ENCODE results near the gene ABCA5. TPM values are rescaled to one million over a fixed set of nuclear protein-coding genes. Genes with fewer than 3 reads are reported as not detected.

Gene ABCA5
- total and polyA plus RNA-seq, 2 of the 13 experiments (the other 11 are each of a cell fraction or from before 2014, with no cell fraction given) = 9.7 to 10.1 TPM

DNA sequence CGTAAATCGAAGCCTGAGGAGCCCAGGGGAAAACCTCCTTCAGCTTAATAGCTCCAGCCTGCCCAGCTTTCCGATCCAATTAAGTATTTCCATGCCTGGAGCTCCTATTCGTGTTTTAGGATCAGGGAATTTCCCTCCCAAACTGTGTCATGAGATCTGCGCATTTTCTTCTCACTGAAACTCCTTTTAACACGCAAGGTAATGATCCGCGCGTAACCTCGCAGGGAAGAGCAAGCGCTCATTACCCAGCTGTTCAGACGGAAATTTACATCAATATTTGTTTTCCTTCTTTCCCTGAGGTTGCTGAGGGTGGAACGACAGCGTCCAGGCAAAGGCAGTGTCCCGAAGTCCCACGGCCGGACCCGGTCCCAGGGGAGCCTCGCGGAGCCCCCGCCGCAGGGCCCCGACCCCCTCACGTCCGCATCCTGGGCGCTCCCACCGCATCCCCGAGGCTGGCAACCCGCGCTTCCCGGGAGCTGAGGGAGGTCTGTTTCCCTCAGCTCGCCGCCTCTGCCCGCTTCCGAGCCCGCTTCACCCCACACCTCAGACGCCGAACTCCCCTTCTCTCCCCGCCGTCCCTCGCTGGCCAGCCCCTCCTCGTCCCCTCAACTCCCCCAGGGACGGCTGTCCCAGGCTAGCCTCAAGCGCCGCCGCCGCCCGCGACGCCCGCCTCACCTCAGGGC lies 415 bp downstream of the ABCA5 start (continued):
- TF ChIP-seq, protein P1, sequence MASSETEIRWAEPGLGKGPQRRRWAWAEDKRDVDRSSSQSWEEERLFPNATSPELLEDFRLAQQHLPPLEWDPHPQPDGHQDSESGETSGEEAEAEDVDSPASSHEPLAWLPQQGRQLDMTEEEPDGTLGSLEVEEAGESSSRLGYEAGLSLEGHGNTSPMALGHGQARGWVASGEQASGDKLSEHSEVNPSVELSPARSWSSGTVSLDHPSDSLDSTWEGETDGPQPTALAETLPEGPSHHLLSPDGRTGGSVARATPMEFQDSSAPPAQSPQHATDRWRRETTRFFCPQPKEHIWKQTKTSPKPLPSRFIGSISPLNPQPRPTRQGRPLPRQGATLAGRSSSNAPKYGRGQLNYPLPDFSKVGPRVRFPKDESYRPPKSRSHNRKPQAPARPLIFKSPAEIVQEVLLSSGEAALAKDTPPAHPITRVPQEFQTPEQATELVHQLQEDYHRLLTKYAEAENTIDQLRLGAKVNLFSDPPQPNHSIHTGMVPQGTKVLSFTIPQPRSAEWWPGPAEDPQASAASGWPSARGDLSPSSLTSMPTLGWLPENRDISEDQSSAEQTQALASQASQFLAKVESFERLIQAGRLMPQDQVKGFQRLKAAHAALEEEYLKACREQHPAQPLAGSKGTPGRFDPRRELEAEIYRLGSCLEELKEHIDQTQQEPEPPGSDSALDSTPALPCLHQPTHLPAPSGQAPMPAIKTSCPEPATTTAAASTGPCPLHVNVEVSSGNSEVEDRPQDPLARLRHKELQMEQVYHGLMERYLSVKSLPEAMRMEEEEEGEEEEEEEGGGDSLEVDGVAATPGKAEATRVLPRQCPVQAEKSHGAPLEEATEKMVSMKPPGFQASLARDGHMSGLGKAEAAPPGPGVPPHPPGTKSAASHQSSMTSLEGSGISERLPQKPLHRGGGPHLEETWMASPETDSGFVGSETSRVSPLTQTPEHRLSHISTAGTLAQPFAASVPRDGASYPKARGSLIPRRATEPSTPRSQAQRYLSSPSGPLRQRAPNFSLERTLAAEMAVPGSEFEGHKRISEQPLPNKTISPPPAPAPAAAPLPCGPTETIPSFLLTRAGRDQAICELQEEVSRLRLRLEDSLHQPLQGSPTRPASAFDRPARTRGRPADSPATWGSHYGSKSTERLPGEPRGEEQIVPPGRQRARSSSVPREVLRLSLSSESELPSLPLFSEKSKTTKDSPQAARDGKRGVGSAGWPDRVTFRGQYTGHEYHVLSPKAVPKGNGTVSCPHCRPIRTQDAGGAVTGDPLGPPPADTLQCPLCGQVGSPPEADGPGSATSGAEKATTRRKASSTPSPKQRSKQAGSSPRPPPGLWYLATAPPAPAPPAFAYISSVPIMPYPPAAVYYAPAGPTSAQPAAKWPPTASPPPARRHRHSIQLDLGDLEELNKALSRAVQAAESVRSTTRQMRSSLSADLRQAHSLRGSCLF (CRISPR knock-in tag; IDR thresholded peaks at IDR 0.05; ENCODE audit: borderline replicate concordance) = no peak
- TF ChIP-seq ZNF337 (CRISPR knock-in tag; IDR thresholded peaks at IDR 0.05; ENCODE audit: borderline replicate concordance, low read depth) (no peak), ZNF704 (CRISPR knock-in tag; IDR thresholded peaks at IDR 0.05; ENCODE audit: borderline replicate concordance) (0 out of 2 replicates have a peak, but pooled peaks have one; percentile 3), ZNF598 (CRISPR knock-in tag; IDR thresholded peaks at IDR 0.05; ENCODE audit: borderline replicate concordance) (no peak), KDM3A (CRISPR knock-in tag; IDR thresholded peaks at IDR 0.05; ENCODE audit: low read depth) (peak; percentile 52; the same call in 1 of the 2 replicates), ZNF446 (CRISPR knock-in tag; IDR thresholded peaks at IDR 0.05) (no peak), NFATC3 (CRISPR knock-in tag; IDR thresholded peaks at IDR 0.05) (0 out of 2 replicates have a peak, but pooled peaks have one; percentile 65), HDAC1 (CRISPR knock-in tag; IDR thresholded peaks at IDR 0.05) (peak; percentile 66; the same call in 1 of the 2 replicates), ZFYVE20 (CRISPR knock-in tag; IDR thresholded peaks at IDR 0.05; ENCODE audit: borderline replicate concordance, low read depth) (no peak), ZSCAN9 (CRISPR knock-in tag; IDR thresholded peaks at IDR 0.05; ENCODE audit: borderline replicate concordance) (no peak), ZNF276 (CRISPR knock-in tag; IDR thresholded peaks at IDR 0.05; ENCODE audit: low read depth) (no peak), SSRP1 (CRISPR knock-in tag; IDR thresholded peaks at IDR 0.05) (no peak), SKI (IDR thresholded peaks at IDR 0.05; ENCODE audit: partially characterized antibody) (no peak)
- TF ChIP-seq, protein P2, sequence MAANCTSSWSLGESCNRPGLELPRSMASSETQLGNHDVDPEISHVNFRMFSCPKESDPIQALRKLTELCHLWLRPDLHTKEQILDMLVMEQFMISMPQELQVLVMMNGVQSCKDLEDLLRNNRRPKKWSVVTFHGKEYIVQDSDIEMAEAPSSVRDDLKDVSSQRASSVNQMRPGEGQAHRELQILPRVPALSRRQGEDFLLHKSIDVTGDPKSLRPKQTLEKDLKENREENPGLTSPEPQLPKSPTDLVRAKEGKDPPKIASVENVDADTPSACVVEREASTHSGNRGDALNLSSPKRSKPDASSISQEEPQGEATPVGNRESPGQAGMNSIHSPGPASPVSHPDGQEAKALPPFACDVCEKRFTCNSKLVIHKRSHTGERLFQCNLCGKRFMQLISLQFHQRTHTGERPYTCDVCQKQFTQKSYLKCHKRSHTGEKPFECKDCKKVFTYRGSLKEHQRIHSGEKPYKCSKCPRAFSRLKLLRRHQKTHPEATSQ (CRISPR knock-in tag; IDR thresholded peaks at IDR 0.05; ENCODE audit: borderline replicate concordance) = no peak
- TF ChIP-seq, protein P3, sequence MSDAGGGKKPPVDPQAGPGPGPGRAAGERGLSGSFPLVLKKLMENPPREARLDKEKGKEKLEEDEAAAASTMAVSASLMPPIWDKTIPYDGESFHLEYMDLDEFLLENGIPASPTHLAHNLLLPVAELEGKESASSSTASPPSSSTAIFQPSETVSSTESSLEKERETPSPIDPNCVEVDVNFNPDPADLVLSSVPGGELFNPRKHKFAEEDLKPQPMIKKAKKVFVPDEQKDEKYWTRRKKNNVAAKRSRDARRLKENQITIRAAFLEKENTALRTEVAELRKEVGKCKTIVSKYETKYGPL (CRISPR knock-in tag; IDR thresholded peaks at IDR 0.05) = no peak
- TF ChIP-seq, protein P4, sequence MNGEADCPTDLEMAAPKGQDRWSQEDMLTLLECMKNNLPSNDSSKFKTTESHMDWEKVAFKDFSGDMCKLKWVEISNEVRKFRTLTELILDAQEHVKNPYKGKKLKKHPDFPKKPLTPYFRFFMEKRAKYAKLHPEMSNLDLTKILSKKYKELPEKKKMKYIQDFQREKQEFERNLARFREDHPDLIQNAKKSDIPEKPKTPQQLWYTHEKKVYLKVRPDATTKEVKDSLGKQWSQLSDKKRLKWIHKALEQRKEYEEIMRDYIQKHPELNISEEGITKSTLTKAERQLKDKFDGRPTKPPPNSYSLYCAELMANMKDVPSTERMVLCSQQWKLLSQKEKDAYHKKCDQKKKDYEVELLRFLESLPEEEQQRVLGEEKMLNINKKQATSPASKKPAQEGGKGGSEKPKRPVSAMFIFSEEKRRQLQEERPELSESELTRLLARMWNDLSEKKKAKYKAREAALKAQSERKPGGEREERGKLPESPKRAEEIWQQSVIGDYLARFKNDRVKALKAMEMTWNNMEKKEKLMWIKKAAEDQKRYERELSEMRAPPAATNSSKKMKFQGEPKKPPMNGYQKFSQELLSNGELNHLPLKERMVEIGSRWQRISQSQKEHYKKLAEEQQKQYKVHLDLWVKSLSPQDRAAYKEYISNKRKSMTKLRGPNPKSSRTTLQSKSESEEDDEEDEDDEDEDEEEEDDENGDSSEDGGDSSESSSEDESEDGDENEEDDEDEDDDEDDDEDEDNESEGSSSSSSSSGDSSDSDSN (CRISPR knock-in tag; IDR thresholded peaks at IDR 0.05) = peak; percentile 84
